Measurements from ENCODE around the gene PCLO.

PCLO gene, protein sequence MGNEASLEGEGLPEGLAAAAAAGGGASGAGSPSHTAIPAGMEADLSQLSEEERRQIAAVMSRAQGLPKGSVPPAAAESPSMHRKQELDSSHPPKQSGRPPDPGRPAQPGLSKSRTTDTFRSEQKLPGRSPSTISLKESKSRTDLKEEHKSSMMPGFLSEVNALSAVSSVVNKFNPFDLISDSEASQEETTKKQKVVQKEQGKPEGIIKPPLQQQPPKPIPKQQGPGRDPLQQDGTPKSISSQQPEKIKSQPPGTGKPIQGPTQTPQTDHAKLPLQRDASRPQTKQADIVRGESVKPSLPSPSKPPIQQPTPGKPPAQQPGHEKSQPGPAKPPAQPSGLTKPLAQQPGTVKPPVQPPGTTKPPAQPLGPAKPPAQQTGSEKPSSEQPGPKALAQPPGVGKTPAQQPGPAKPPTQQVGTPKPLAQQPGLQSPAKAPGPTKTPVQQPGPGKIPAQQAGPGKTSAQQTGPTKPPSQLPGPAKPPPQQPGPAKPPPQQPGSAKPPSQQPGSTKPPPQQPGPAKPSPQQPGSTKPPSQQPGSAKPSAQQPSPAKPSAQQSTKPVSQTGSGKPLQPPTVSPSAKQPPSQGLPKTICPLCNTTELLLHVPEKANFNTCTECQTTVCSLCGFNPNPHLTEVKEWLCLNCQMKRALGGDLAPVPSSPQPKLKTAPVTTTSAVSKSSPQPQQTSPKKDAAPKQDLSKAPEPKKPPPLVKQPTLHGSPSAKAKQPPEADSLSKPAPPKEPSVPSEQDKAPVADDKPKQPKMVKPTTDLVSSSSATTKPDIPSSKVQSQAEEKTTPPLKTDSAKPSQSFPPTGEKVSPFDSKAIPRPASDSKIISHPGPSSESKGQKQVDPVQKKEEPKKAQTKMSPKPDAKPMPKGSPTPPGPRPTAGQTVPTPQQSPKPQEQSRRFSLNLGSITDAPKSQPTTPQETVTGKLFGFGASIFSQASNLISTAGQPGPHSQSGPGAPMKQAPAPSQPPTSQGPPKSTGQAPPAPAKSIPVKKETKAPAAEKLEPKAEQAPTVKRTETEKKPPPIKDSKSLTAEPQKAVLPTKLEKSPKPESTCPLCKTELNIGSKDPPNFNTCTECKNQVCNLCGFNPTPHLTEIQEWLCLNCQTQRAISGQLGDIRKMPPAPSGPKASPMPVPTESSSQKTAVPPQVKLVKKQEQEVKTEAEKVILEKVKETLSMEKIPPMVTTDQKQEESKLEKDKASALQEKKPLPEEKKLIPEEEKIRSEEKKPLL (N-terminal part only)

DNA sequence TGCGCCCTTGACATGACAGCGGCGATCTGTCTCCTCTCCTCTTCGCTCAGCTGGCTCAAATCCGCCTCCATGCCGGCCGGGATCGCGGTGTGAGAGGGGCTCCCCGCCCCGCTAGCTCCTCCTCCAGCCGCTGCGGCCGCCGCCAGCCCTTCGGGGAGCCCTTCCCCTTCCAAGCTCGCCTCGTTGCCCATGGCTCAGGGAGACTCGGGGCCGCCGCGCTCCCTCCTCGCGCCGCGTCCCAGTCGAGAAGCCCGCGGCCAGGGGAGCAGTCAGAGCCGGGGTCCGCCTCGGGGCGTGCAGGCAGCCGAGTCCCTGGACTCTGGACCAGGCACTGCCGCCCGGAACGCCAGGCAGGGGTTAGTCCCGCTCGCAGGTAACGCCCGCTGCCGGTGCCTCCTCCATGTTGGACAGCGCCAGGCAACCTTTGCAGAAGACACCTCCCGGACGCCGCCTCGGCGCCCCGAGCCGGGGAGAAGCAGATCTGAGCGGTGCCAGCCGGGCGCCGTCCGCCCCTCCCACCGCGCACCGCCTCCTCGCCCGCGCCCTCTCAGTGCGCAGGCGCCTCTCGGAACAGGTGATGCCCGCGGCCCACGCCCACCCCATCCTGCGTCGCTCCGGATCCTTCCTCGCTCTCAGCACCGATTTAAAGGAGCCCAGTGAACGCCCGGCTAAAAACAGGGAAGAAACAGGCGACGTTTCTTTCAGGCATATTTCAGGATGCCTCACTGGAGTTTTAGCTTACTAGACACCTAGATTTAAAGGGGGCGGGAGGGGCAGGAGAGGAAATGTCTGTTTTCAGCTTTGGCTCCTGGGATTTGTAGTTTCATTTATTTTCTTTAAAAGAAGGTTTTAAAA is at the start of gene PCLO:
TSS of gene PCLO (minus strand) at position 483 of the 855 bp plus-strand sequence. CDS start at position 191, 292 bp downstream.
- in situ Hi-C loops (cut with HindIII; ENCODE audit: low sequenced_read_pairs): no loop called here

- in situ Hi-C loops (cut with HindIII; ENCODE audit: low sequenced_read_pairs): no loop called here
Measured at GRCh38 chr7:83211685-83212084, 49.0 kb upstream of the PCLO start.

- in situ Hi-C loops (cut with HindIII; ENCODE audit: low sequenced_read_pairs): no loop called here
Measured at GRCh38 chr7:83210479-83210878, 47.8 kb upstream of the PCLO start.

DNA sequence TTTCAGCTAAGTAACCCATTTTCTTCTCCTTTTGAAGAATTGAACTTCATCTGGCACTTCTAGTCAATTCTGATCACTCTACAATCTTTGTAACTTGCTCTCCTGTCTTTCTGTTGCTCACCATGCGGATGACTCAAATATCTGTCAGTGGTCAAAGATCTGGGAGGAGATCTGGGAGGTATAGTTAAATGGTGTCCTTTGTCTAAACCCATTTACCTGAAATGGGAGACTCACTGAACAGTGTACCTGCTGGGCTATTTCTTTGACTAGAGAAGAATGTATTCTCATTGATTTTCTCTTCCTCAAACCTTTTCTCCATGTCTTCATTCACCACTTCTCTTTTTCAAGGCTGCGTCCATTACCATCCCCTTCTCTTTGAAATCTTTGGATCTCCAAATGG is 42.0 kb upstream of the PCLO start:
- in situ Hi-C loops (cut with HindIII; ENCODE audit: low sequenced_read_pairs): no loop called here

DNA sequence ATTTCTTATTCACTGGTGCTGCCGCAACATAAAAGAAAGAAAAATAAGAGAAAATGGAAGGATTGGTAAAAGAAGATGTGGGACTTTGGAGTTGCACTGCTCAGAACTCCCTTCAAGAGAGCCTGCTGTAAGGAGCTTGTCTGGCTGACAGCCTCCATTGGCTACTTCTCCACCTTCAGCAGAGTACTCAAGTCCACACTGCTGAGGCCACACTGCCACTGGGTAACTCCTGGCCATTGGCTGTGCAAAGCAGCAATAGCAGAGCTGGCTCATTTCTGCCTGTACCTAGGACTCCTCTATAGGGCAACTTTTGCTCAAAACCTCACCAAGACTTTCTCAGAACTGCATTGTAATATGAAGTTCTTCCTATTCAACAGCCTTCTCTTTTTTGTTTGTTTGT is 38.7 kb upstream of the PCLO start:
- in situ Hi-C loops (cut with HindIII; ENCODE audit: low sequenced_read_pairs): no loop called here

DNA sequence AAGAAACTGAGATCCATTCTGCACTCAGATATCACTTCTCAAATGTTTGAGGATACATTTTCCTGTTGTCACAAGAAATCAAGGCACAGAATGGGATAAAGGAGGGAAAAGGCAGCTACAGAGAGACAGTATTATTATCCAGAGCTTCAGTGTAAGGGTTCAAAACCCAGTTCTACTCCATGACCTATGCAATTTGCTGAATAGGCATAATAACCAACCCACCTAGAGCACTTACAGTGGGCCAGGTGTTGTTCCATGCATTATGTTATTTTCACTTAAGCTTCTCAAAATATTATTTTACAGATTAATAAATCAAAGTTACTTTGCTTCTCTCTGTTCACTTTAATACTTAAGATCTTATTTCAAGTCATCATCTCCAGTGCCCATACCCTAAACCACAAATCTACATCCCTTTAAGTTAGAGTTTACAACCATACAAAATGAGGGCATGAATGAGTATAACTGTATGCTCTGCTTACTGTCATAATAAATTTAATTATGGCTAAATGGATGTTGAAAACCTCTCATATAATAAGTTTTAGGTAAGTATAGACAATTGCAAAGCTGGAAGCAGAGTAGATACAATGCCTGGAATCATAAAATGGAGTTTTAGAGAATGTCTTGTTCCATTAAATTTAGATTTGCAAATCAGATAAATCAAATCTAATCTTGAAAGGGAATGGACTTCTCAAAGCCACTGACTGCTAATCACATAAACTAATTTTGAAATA is 28.1 kb upstream of the PCLO start:
- in situ Hi-C loops (cut with HindIII; ENCODE audit: low sequenced_read_pairs): loop anchor here (10.0 kb wide), 1 partner anchor 56 kb away; no protein-coding TSS in a partner anchor

DNA sequence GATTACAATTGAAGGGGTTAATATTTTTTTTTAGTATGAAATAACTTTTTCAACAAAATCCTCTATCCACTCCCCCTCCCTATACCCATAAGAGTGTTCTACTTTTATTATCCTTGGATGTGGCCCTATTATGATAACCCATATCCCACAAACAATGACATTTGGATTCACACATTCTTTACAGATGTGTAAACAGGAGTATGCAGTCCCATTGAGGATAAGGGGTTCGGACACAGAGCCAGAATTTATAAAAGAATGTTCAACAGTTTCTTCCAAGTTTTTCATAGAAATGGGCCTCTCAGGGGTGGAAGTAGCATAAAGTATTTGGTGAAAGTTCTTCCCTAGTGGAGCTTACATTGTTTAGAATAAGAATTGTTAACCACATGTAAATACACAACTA is 16.1 kb upstream of the PCLO start:
- in situ Hi-C loops (cut with HindIII; ENCODE audit: low sequenced_read_pairs): no loop called here

DNA sequence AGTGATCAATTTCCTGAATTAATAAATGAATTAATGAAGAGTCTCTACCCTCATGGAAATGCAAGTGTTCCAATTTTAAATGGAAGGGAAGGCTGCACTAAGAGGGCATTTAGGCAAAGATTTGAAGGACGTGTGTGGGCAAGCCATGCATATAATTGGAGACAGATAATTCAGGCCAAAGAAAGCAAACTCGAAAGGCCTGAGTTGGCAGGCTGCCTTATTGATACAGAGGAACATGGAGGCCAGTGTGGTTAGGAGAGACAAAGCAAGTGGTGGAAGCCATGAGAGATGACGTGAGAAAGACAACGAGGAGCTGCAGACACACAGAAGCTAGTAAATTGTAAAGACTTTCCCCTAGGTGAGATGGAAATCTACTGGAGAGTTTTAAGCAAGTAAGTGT is 15.4 kb upstream of the PCLO start:
- in situ Hi-C loops (cut with HindIII; ENCODE audit: low sequenced_read_pairs): no loop called here

DNA sequence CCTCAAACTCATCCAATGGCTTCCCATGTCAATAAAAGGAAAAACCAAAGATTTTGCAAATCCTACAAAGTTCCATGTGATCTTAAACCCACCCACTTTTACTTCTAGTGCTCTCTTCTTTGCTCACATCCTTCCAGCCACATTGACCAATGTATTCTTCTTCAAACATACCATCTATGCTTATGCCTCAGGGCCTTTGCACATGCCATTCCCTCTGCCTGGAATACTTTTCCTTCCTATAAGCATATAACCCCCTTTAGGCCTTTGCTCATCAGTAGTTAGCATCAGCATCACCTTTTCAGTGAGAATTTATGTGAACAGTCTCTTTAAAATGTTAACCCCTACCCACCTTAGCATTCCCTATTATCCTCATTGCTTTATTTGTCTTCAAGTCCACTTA is 11.0 kb upstream of the PCLO start:
- in situ Hi-C loops (cut with HindIII; ENCODE audit: low sequenced_read_pairs): no loop called here

DNA sequence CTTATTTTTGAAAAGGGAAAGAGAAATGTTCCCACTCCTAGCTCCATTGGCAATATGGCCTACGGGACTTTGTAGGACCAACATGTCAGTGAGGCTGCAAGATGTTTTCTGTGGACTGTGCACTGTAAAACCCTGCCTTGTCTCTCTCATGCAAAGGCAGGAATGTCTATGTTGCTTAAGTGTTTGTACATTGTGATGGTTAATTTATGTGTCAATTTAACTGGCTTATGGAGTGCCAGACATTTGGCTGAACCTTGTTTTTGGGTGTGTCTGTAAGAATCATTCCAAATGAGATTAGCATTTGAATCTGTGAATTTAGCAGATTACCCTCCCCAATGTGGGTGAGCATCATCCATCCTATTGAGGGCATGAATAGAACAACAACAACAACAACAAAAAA is 4.1 kb upstream of the PCLO start:
- in situ Hi-C loops (cut with HindIII; ENCODE audit: low sequenced_read_pairs): no loop called here

- in situ Hi-C loops (cut with HindIII; ENCODE audit: low sequenced_read_pairs): no loop called here
Measured at GRCh38 chr7:83161899-83162401, 734 bp downstream of the PCLO start.

- in situ Hi-C loops (cut with HindIII; ENCODE audit: low sequenced_read_pairs): no loop called here
Measured at GRCh38 chr7:83161186-83161585, 1.5 kb downstream of the PCLO start.

- in situ Hi-C loops (cut with HindIII; ENCODE audit: low sequenced_read_pairs): no loop called here
Measured at GRCh38 chr7:83159731-83160130, 3.0 kb downstream of the PCLO start.

GRCh38 chr7:83156006-83156405 is 6.7 kb downstream of the PCLO start:
- in situ Hi-C loops (cut with HindIII; ENCODE audit: low sequenced_read_pairs): no loop called here

GRCh38 chr7:83155407-83155806 is 7.3 kb downstream of the PCLO start:
- in situ Hi-C loops (cut with HindIII; ENCODE audit: low sequenced_read_pairs): no loop called here

- in situ Hi-C loops (cut with HindIII; ENCODE audit: low sequenced_read_pairs): no loop called here
Measured at GRCh38 chr7:83153419-83153818, 9.3 kb downstream of the PCLO start.

DNA sequence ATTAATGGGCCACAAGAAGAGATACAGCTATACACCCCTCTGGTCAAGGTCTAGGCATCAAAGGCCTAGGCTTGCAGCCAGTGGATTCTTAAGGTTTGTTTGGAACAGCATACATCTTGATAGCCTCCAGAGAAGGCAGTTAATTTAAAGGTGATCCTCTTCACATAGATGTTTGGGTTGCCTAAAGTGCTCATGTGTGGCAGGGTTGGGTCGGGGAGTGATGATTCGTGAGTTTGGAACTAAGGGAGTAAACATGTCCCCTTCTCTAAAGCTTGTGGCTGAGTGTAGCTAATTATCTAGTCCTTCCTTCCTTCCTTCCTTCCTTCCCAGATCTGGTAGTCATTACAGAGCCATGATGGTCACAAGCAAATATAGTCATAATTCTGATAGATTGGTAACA is 12.4 kb downstream of the PCLO start:
- in situ Hi-C loops (cut with HindIII; ENCODE audit: low sequenced_read_pairs): no loop called here

- in situ Hi-C loops (cut with HindIII; ENCODE audit: low sequenced_read_pairs): no loop called here
Measured at GRCh38 chr7:83149466-83149865, 13.2 kb downstream of the PCLO start.

DNA sequence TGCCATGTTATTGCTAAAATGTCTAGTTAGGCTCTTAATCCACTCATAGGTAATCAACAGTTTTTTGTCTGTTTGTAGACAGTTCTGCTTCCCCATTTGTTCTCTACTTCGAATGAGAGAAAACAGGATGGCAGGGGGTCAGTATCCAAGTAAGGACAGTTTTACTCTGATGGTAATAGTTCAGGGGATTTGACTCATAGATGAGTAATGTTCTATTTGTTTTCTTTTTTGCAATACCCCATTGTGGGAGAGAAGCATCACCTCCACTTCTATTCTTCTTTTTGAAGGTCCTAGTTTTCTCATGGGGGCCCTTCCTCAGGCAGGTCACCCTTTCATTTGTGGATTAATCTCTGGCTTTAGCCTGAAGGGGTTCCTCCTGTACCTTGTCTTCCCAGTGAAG is 13.9 kb downstream of the PCLO start:
- in situ Hi-C loops (cut with HindIII; ENCODE audit: low sequenced_read_pairs): no loop called here
